Adrenal gland (tissue), 12 donors: ENCODE results near the gene KRTAP12-4. TPM values are rescaled to one million over a fixed set of nuclear protein-coding genes. Genes with fewer than 3 reads are reported as not detected.
"Not testable (repeated sequence)": the region's sequence is repeated elsewhere in the genome, so short reads cannot be mapped to it uniquely, and the experiment has no call there.

ENCODE experiments used
- DNase-seq, 7 donors: peaks; one replicate each; pipeline ENCODE4 v3.0.0-alpha.2; 2019 to 2020
- H3K27ac ChIP-seq, 5 donors: fragments of 200-600 bp; sonication (generic) in 4 of 5; 1 replicate in 3 of 5; 2 replicates in 2 of 5; pipeline versions ENCODE4 v1.5.1 to v1.8.0; 2016 to 2020; ENCODE audit warnings: mild to moderate bottlenecking in 1 of 5
- H3K27me3 ChIP-seq: fragments of 200-600 bp; 2 replicates; pipeline ENCODE4 v1.8.0; 2021
- H3K36me3 ChIP-seq, 2 donors: fragments of 200-600 bp; replicated peaks in 1 of 2; 1 replicate in 1 of 2; 2 replicates in 1 of 2; pipeline versions ENCODE4 v1.5.1 to v1.8.0; 2018 to 2022
- H3K4me1 ChIP-seq, 2 donors: fragments of 200-600 bp; replicated peaks in 1 of 2; 1 replicate in 1 of 2; 2 replicates in 1 of 2; pipeline versions ENCODE4 v1.5.1 to v1.8.0; 2018 to 2021
- H3K4me3 ChIP-seq, 4 donors: fragments of 200-600 bp; sonication (generic) in 3 of 4; one replicate each; pipeline ENCODE4 v1.5.1; 2016 to 2018
- H3K9me3 ChIP-seq, 3 donors: fragments of 200-600 bp; sonication (generic) in 1 of 3; replicated peaks in 1 of 3; 1 replicate in 2 of 3; 2 replicates in 1 of 3; pipeline versions ENCODE4 v1.5.1 to v1.8.0; 2016 to 2021
- POLR2A ChIP-seq, 2 donors: fragments of 450-650 bp; IDR thresholded peaks; one replicate each; pipeline ENCODE4 v1.6.1; 2017; ENCODE audit warnings: antibody characterized with exemption in 2 of 2, mild to moderate bottlenecking in 2 of 2, moderate library complexity in 1 of 2
- WGBS, 4 donors: extraction: QIAGEN DNeasy Blood & Tissue Kit in 2 of 4; methylation state at CpG; one replicate each; pipeline versions ENCODE4 v1.1.5 to v1.1.7; 2013 to 2017; 5-methylcytosine and 5-hydroxymethylcytosine counted together
- intact Hi-C, 2 donors: fragments of 100-400 bp; cut with DNase I; formaldehyde crosslinking; loops; one replicate each; pipeline versions ENCODE4 v1.14.1 to v1.15.0; 2022 to 2023
- polyA plus RNA-seq, 3 donors: library from polyadenylated mRNA; stranded (reverse); fragments of 200-250 nt in 2 of 3; fragments of 350-450 nt in 1 of 3; fragmentation: Illumina TruSeq in 1 of 3; extraction: RNeasy Lipid Tissue Mini Kit (QIAGEN cat#74804) in 1 of 3; gene quantifications; one replicate each; pipeline ENCODE4 v1.2.3, GENCODE V29; 2013 to 2014
- total RNA-seq, 9 donors: library from RNA; depleted of rRNA in 4 of 9; stranded (reverse); fragments of >200 nt in 4 of 9; fragments of 120-200 nt in 1 of 9; fragmentation: NEBNext Ultra II Directional in 1 of 9; extraction: Animal tissue kit (Norgen Biotek cat#: 25700) in 1 of 9; gene quantifications; one replicate each; pipeline versions ENCODE4 v1.1.0 to v1.2.4, GENCODE V29; 2013 to 2023
- TF ChIP-seq, protein P1 (sequence below), 6 experiments: fragments of 450-650 bp in 4 of 6; fragments of 200-600 bp in 2 of 6; sonication (generic) in 1 of 6; IDR thresholded peaks; 1 replicate in 5 of 6; 2 replicates in 1 of 6; pipeline versions ENCODE4 v1.5.1 to v1.8.0; 2016 to 2021; ENCODE audit warnings: antibody characterized with exemption in 6 of 6, mild to moderate bottlenecking in 2 of 6, moderate library complexity in 1 of 6
- donor health status: healthy with polysubstance abuse.
- donor health status: Bipolar disorder and iron deficiency.
- donor health status: DM: yes; HTN: yes; CAD: no.
- donor health status: DM: no; HTN: no; CAD: no.
- donor health status: DM: no; HTN: no; CAD: no.
- donor health status: DM: yes; HTN: yes; CAD: no.

Gene KRTAP12-4
- total and polyA plus RNA-seq, 12 donors, result not detected

DNA sequence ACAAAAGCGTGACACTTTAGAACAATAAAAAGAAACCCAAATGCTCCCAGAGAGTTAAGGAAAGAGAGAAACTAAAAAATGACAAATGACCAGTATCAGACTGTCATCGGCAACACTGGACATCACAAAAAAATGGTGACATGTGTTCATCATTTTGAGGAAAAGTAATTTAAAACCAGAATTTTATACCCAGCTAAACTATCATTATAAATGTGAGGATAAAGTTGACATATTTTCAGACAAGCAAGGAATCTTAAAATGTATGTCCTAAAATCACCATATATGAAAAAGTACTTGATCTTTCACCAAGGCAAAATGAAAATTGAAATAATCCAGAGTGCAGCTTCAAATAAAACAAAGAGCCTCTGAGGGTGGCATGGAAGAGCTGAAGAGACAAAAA, 9.6 kb downstream of the KRTAP12-4 start:
- DNase-seq, result no peak
- intact Hi-C loops, result no loop called here
- Histone ChIP-seq H3K9me3 (no peaks in the 10 kb centered on the region), H3K27me3 (no peaks in the 10 kb centered on the region), H3K4me1 (no peaks in the 10 kb centered on the region), H3K36me3 (no peaks in the 10 kb centered on the region), H3K27ac (no peak overlapping the region), H3K4me3 (no peak overlapping the region)
- 42 to 92% (median 45%) methylated on average over 2 of the region's 2 CpGs for WGBS, 4 donors
- TF ChIP-seq, protein P1, sequence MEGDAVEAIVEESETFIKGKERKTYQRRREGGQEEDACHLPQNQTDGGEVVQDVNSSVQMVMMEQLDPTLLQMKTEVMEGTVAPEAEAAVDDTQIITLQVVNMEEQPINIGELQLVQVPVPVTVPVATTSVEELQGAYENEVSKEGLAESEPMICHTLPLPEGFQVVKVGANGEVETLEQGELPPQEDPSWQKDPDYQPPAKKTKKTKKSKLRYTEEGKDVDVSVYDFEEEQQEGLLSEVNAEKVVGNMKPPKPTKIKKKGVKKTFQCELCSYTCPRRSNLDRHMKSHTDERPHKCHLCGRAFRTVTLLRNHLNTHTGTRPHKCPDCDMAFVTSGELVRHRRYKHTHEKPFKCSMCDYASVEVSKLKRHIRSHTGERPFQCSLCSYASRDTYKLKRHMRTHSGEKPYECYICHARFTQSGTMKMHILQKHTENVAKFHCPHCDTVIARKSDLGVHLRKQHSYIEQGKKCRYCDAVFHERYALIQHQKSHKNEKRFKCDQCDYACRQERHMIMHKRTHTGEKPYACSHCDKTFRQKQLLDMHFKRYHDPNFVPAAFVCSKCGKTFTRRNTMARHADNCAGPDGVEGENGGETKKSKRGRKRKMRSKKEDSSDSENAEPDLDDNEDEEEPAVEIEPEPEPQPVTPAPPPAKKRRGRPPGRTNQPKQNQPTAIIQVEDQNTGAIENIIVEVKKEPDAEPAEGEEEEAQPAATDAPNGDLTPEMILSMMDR (IDR thresholded peaks at IDR 0.05), result no peak
- no peak for TF ChIP-seq POLR2A (IDR thresholded peaks at IDR 0.05)

DNA sequence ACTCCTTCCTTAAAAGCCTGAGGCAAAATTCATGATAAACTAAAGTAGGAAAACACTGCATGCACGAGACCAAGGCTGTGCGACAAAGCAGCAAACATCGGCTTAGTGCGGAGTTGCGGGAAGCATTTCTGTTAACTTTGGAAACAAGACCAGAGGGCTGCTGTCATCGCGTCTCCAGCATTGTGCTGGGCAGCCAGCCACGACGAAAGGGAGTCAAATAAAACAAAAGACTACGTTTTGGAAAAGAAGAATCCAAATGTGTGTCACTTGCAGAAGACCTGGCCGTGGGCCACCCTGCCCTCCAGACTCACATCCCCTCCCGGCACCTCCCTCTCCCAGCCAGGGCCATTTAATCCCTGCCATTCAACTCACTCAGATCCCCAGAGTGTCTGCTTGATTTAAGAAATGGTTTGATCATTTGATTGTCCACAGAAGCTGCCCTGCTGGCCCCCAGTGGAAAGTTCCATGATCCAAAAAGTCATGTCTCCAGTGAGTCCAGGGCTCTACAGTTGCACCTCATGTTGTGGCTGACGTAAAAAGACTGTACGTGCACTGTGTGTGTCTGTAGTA, 10.6 kb downstream of the KRTAP12-4 start:
- no peak overlapping the region for H3K4me3 ChIP-seq
- intact Hi-C loops, result no loop called here
- no peaks in the 10 kb centered on the region for H3K4me1 ChIP-seq
- TF ChIP-seq POLR2A (IDR thresholded peaks at IDR 0.05), result no peak
- TF ChIP-seq, protein P1 (IDR thresholded peaks at IDR 0.05), result no peak
- 41 to 72% (median 61%) methylated on average over 14 of the region's 14 CpGs for WGBS, 4 donors
- H3K27ac ChIP-seq, result no peak overlapping the region
- no peak for DNase-seq
- H3K27me3 ChIP-seq, result no peaks in the 10 kb centered on the region
- no peaks in the 10 kb centered on the region for H3K9me3 ChIP-seq
- no peaks in the 10 kb centered on the region for H3K36me3 ChIP-seq

DNA sequence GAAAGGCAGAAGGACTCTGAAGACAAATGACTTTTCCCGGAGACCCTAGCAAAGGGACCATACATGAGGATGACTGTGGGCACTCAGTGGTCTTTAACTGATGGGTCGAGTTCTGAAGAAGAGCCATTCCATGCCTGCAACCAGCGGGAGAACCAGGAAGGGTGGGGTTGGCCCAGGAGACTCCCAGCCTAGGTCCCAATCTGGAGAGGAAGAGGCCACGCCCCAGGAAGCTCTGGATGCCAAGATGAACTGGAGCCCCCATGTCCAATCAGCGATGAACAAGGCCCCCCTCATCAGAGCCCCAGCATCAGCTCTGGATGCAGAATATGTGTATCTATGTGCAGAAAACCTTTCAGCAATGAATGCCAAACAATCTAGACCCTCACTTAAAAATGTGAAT, 13.7 kb downstream of the KRTAP12-4 start:
- H3K36me3 ChIP-seq, result no peaks in the 10 kb centered on the region
- H3K4me3 ChIP-seq, result no peak overlapping the region
- no peaks in the 10 kb centered on the region for H3K27me3 ChIP-seq
- DNase-seq, result no peak
- H3K27ac ChIP-seq, result no peak overlapping the region
- WGBS, 4 donors, result 86 to 91% (median 88%) methylated on average over 5 of the region's 5 CpGs
- no peaks in the 10 kb centered on the region for H3K4me1 ChIP-seq
- intact Hi-C loops, result no loop called here
- TF ChIP-seq POLR2A (IDR thresholded peaks at IDR 0.05), result no peak
- TF ChIP-seq, protein P1 (IDR thresholded peaks at IDR 0.05), result no peak
- H3K9me3 ChIP-seq, result no peaks in the 10 kb centered on the region

DNA sequence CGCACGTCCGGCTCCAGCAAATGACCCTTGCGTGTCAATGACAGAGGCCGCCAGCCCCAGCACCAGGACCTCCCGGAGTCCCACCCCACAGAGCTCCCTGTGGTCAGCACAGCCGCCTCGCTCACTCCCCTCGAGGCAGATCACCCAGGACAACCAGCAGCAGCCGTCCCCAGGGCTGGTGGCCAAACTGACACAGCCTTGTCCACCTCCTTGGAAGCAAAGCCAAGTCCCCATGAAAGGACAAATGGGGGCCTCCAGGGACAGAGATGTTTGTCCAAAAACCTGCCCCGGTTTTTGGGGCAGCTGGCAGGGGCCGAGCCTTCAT, 15.2 kb downstream of the KRTAP12-4 start:
- H3K27me3 ChIP-seq, result no peaks in the 10 kb centered on the region

DNA sequence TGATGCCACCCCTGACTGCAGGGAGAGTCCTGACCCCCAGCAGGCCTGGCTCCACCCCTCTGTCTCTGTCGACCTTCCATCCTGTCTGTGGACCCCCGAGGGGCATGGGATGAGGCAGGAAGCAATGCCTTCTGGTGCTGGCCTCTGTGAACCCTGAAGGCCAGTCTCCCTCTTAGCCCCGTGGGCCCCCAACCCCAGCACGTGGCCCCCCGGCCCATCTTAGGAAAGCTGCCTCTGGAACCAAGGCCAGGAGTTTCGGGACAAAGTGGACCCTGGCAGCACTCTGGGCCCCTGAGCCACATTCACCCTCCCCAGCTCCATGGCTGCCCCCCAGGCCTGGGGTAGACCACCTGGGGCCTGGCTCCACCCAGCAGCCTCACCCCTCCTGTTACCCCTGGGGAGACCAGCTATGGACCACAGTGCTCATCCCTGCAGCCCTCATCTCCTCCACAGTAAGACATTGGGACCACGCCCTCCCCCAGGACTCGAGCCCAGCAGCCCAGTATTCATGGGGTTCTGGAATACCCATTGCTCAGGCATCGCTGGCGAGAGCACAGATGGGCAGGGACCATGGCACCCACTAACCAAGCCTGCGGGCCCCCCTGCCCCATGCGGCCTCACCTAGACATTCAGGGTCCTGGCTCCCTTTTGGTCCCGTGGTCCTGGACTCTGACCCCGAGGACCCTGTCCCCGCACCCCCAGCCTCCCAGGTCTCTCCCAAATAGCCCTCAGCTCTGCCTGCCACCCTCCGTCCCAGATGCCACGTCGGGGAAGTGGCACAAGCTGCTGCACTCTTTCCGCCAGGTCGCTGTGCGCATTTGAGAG, 15.7 kb downstream of the KRTAP12-4 start:
- WGBS, 4 donors, result 67 to 79% (median 72%) methylated on average over 12 to 21 of the region's 21 CpGs; no CpG with 5 or more reads in 1 of the 4 donors
- DNase-seq, H3K9me3 ChIP-seq, intact Hi-C loops, H3K36me3 ChIP-seq, H3K4me1 ChIP-seq, H3K27ac ChIP-seq, H3K27me3 ChIP-seq, H3K4me3 ChIP-seq: not testable (repeated sequence)

More for the DNA sequence above, 15.2 kb downstream of the KRTAP12-4 start:
- Histone ChIP-seq H3K4me1 (no peaks in the 10 kb centered on the region), H3K4me3 (no peak overlapping the region), H3K9me3 (no peaks in the 10 kb centered on the region), H3K36me3 (no peaks in the 10 kb centered on the region), H3K27ac (no peak overlapping the region)
- no peak for TF ChIP-seq POLR2A (IDR thresholded peaks at IDR 0.05)
- TF ChIP-seq, protein P1 (IDR thresholded peaks at IDR 0.05), result no peak
- intact Hi-C loops, result no loop called here
- 78 to 86% (median 82%) methylated on average over 6 to 12 of the region's 12 CpGs for WGBS, 4 donors
- no peak for DNase-seq

DNA sequence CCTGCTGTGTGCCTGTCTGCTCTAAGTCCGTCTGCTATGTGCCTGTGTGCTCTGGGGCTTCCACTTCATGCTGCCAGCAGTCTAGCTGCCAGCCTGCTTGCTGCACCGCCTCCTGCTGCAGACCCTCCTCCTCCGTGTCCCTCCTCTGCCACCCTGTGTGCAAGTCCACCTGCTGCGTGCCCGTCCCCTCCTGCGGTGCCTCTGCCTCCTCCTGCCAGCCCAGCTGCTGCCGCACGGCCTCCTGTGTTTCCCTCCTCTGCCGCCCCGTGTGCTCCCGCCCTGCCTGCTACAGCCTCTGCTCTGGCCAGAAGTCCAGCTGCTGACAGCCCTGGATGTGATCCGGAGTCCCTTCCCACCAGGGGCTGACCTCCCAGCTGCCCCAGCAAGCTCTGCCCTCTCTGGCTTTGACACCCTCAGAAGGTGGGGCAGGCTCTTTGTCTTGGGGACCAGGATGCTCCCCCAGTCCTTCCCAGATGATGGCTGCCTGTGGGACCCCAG, 16.6 kb downstream of the KRTAP12-4 start:
- peak in 1 of 7 donors; percentile 3 for DNase-seq
- H3K27me3 ChIP-seq, H3K4me1 ChIP-seq, H3K9me3 ChIP-seq, intact Hi-C loops, H3K4me3 ChIP-seq, H3K36me3 ChIP-seq, H3K27ac ChIP-seq: not testable (repeated sequence)
- 58 to 68% (median 60%) methylated on average over 6 to 11 of the region's 12 CpGs for WGBS, 4 donors
